ENCODE results near the gene POC1B. TPM values are rescaled to one million over a fixed set of nuclear protein-coding genes. Genes with fewer than 3 reads are reported as not detected.
A peak's percentile ranks its signal among the peaks of the same experiment; 100 is the strongest.

The POC1B gene
- total and polyA plus RNA-seq, 2 donors (not counting 3 experiments of a cell fraction or from before 2014, with no cell fraction given): 7.1 to 18.2 TPM

DNA sequence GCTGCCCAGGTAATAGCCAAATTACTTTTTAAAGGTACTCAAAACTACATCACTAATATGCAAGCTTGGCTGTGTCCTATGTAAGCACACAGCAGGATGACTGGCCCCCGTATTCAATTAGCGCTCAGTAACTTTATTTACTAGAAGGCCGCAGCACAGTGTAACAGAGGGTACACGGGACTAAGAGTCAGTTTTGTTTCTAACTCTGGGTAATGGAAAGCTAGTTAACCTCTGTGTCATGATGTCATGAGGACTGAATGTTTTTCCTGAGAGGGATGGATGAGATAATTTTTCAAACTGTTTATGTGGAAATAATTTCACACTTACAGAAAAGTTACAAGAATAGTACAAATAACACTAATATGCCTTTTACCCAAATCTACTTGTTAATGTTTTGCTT lies 28.4 kb downstream of the POC1B start:
- no peak overlapping the region for H3K9ac ChIP-seq (replicated peaks; ENCODE audit: extremely low read depth, insufficient read depth, low read length)
- H3K79me2 ChIP-seq (ENCODE audit: control insufficient read depth, insufficient read depth, low read length): no peaks in the 10 kb centered on the region
- BruUV-seq (replicated peaks): no TSS peak
- no peak for FAIRE-seq
- H3K9me3 ChIP-seq (replicated peaks; ENCODE audit: control insufficient read depth, insufficient read depth, low read length): no peaks in the 10 kb centered on the region
- dilution Hi-C loops (cut with MboI; ENCODE audit: extremely low pct_ligation_motif_present, low sequenced_read_pairs) (no loop called here), intact Hi-C loops (cut with micrococcal nuclease) (no loop called here)
- no peak overlapping the region for H3K4me3 ChIP-seq (replicated peaks in 1 of 3; ENCODE audit: insufficient read depth in 1 of 3, low read depth in 1 of 3, low read length in 3 of 3)
- no peaks in the 10 kb centered on the region for H4K20me1 ChIP-seq (replicated peaks; ENCODE audit: control insufficient read depth, extremely low read depth, insufficient read depth, low read length)
- TF ChIP-seq, protein P1, sequence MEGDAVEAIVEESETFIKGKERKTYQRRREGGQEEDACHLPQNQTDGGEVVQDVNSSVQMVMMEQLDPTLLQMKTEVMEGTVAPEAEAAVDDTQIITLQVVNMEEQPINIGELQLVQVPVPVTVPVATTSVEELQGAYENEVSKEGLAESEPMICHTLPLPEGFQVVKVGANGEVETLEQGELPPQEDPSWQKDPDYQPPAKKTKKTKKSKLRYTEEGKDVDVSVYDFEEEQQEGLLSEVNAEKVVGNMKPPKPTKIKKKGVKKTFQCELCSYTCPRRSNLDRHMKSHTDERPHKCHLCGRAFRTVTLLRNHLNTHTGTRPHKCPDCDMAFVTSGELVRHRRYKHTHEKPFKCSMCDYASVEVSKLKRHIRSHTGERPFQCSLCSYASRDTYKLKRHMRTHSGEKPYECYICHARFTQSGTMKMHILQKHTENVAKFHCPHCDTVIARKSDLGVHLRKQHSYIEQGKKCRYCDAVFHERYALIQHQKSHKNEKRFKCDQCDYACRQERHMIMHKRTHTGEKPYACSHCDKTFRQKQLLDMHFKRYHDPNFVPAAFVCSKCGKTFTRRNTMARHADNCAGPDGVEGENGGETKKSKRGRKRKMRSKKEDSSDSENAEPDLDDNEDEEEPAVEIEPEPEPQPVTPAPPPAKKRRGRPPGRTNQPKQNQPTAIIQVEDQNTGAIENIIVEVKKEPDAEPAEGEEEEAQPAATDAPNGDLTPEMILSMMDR (IDR thresholded peaks at IDR 0.05; ENCODE audit: extremely low read depth in 1 of 2, insufficient read depth in 1 of 2, low read depth in 1 of 2, low read length in 2 of 2): no peak
- TF ChIP-seq POLR2A (IDR thresholded peaks at IDR 0.05; ENCODE audit: low read depth, low read length) (no peak), JUN (IDR thresholded peaks at IDR 0.05; ENCODE audit: borderline replicate concordance, insufficient read depth, insufficient read length, low read depth) (no peak), GATA2 (IDR thresholded peaks at IDR 0.05; ENCODE audit: insufficient read depth, insufficient read length, low read depth, low read length) (no peak), POLR2AphosphoS5 (IDR thresholded peaks at IDR 0.05; ENCODE audit: insufficient read depth, low read depth, low read length) (no peak), FOS (IDR thresholded peaks at IDR 0.05; ENCODE audit: borderline replicate concordance, insufficient read depth, low read length) (no peak), MYC (IDR thresholded peaks at IDR 0.05; ENCODE audit: low read depth, low read length) (no peak), EZH2 (IDR thresholded peaks at IDR 0.05; ENCODE audit: borderline replicate concordance, low read depth, low read length, severe bottlenecking) (no peak)
- TF ChIP-seq, protein P2, sequence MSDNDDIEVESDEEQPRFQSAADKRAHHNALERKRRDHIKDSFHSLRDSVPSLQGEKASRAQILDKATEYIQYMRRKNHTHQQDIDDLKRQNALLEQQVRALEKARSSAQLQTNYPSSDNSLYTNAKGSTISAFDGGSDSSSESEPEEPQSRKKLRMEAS (IDR thresholded peaks at IDR 0.05; ENCODE audit: insufficient read depth, insufficient read length): no peak
- no peaks in the 10 kb centered on the region for H3K9me1 ChIP-seq (replicated peaks; ENCODE audit: control insufficient read depth, extremely low read depth, insufficient read depth, low read length)
- POLR2A ChIA-PET: no interaction called here
- CTCF ChIA-PET: interaction anchor here (0.8 to 1.1 kb wide), 2 partner anchors 9 to 1447 kb away, joined by 3 to 5 read pairs; no protein-coding TSS in a partner anchor
- H3K36me3 ChIP-seq (ENCODE audit: control insufficient read depth in 2 of 2, extremely low read depth in 1 of 2, insufficient read depth in 2 of 2, low read length in 2 of 2): no peaks in the 10 kb centered on the region
- H2AFZ ChIP-seq (ENCODE audit: low read depth, low read length): no peak overlapping the region
- H3K27me3 ChIP-seq (ENCODE audit: control insufficient read depth in 2 of 2, insufficient read depth in 2 of 2, low read length in 2 of 2): no peaks in the 10 kb centered on the region
- H3K27ac ChIP-seq (ENCODE audit: insufficient read depth, low read depth, low read length): no peak overlapping the region
- no peaks in the 10 kb centered on the region for H3K4me1 ChIP-seq (ENCODE audit: control insufficient read depth, extremely low read depth, insufficient read depth, low read length)
- H3K4me2 ChIP-seq (ENCODE audit: insufficient read depth, low read length): no peak overlapping the region
- DNase-seq (ENCODE audit: low read depth, low spot score): peak; percentile 36

Measured in endothelial cell of umbilical vein (primary cell).